CD4-positive, alpha-beta T cell (primary cell): ENCODE measurements around the gene RUNX2. TPM values are rescaled to one million over a fixed set of nuclear protein-coding genes. Genes with fewer than 3 reads are reported as not detected.

Experiments used
- ATAC-seq: fragments of 200-7000 bp; cut with Tn5 transposase; one replicate; pipeline ENCODE4 v1.10.0; 2022; ENCODE audit warnings: mild to moderate bottlenecking; ENCODE audit not compliant: poor library complexity
- CTCF ChIA-PET: fragments of 350-600 bp; sonication (Branson Sonifier 250); formaldehyde crosslinking; loops from one replicate; lab custom pipeline; 2021; ENCODE audit warnings: antibody characterized with exemption, inconsistent platforms; lab: Charles Lee
- POLR2A ChIA-PET: fragments of 350-600 bp; sonication (Branson Sonifier 250); formaldehyde crosslinking; loops from one replicate; lab custom pipeline; 2021; ENCODE audit warnings: antibody characterized with exemption, inconsistent platforms; lab: Charles Lee
- DNase-seq, 14 experiments: peaks; one replicate each; pipeline ENCODE4 v3.0.0-alpha.2; 2013 to 2020; ENCODE audit warnings: mixed read lengths in 2 of 14
- H3K27ac ChIP-seq, 2 donors: one replicate each; pipeline versions ENCODE4 v1.5.1 to v1.7.0; 2013; ENCODE audit warnings: low read length in 2 of 2, low read depth in 1 of 2, mild to moderate bottlenecking in 1 of 2
- H3K27me3 ChIP-seq, 2 experiments: 1 replicate in 1 of 2; 2 replicates in 1 of 2; pipeline versions ENCODE4 v1.6.1 to v1.7.0; 2013; ENCODE audit warnings: low read length in 2 of 2, control low read depth in 1 of 2, mild to moderate bottlenecking in 1 of 2, moderate library complexity in 1 of 2; ENCODE audit not compliant: insufficient read depth in 2 of 2, control insufficient read depth in 1 of 2
- H3K36me3 ChIP-seq: one replicate; pipeline ENCODE4 v1.6.1; 2013; ENCODE audit warnings: low read length, control low read depth; ENCODE audit not compliant: insufficient read depth
- H3K4me1 ChIP-seq: one replicate; pipeline ENCODE4 v1.6.1; 2013; ENCODE audit warnings: low read length, control low read depth; ENCODE audit not compliant: insufficient read depth
- H3K4me3 ChIP-seq: one replicate; pipeline ENCODE4 v1.5.1; 2013; ENCODE audit warnings: mild to moderate bottlenecking, low read length, moderate library complexity
- H3K9me3 ChIP-seq, 2 experiments: 1 replicate in 1 of 2; 2 replicates in 1 of 2; pipeline versions ENCODE4 v1.6.1 to v1.7.0; 2013; ENCODE audit warnings: low read length in 2 of 2, mild to moderate bottlenecking in 2 of 2, control low read depth in 1 of 2, moderate library complexity in 1 of 2; ENCODE audit not compliant: control insufficient read depth in 1 of 2, insufficient read depth in 1 of 2
- H3K27ac Mint-ChIP-seq: one replicate; pipeline ENCODE4 v1.8.0; 2020; ENCODE audit warnings: mixed read lengths
- H3K27me3 Mint-ChIP-seq: one replicate; pipeline ENCODE4 v1.8.0; 2021; ENCODE audit warnings: mixed read lengths
- H3K36me3 Mint-ChIP-seq: one replicate; pipeline ENCODE4 v1.8.0; 2021; ENCODE audit warnings: low read depth, mixed read lengths
- H3K4me1 Mint-ChIP-seq: one replicate; pipeline ENCODE4 v1.8.0; 2021; ENCODE audit warnings: low read depth, mixed read lengths
- H3K4me3 Mint-ChIP-seq: one replicate; pipeline ENCODE4 v1.8.0; 2020; ENCODE audit warnings: mild to moderate bottlenecking, mixed read lengths
- H3K9me3 Mint-ChIP-seq: one replicate; pipeline ENCODE4 v1.8.0; 2020; ENCODE audit warnings: mixed read lengths
- intact Hi-C, 2 experiments: fragments of 100-400 bp; cut with DNase I in 1 of 2; cut with micrococcal nuclease in 1 of 2; formaldehyde crosslinking; loops; one replicate each; pipeline versions ENCODE4 v1.15.1 to v1.9.0; 2023 to 2025; cut with DNase I, micrococcal nuclease
- total RNA-seq, 174 experiments: library from RNA in 2 of 174; stranded (reverse) in 2 of 174; gene quantifications; one replicate each; pipeline ENCODE4 v1.2.3 and lab custom pipeline; 2021 to 2026
- TF ChIP-seq, protein P1 (sequence below): fragments of 200-600 bp; IDR thresholded peaks from one replicate; pipeline ENCODE4 v1.8.0; 2022; ENCODE audit warnings: antibody characterized with exemption, mild to moderate bottlenecking

RUNX2 gene
- total RNA-seq, 2 experiments from 2014 or later, result 17.5 to 18.0 TPM

DNA sequence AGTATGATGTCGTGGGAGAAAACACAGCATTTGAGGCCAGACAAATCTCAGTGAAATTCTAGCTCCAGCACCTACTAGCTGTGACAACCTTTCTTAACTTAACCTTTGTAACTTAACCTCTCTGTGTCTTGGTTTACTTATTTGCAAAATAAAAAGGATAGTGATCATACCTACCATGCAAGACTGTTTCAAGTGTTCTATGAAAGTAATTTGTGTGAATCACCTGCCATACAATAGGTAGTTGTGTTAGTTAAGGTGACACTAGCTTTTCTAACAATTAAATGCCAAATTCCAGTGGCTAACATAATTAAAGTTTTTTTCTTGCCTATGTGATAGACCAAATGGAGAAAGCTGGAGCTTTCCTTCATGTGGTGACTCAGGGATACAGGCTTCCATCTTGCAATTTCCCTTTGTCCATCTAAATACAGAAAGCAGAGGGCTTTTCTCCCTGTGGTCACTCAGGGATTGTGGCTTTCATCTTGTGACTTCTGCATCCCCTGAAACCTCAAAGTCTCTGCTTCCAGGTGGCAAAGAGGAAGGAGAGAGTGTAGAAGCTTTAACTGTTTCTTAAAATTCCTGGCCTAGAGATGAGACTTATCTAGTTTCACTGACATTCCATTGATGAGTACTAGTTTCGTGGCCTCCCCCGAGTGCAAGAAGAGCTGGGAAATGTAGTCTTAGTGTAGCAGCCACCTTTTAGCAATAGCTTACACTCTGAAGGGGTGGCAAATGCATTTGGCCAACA, 376.1 kb downstream of the RUNX2 start:
- Histone ChIP-seq H3K27ac (no peak overlapping the region), H3K36me3 (no peaks in the 10 kb centered on the region), H3K4me1 (peaks cover 10% of the 10 kb centered on the region), H3K4me3 (no peak overlapping the region), H3K27me3 (no peaks in the 10 kb centered on the region), H3K9me3 (no peaks in the 10 kb centered on the region)
- no peaks in the 10 kb centered on the region for H3K27me3 Mint-ChIP-seq
- DNase-seq (no peak), ATAC-seq (no peak)
- TF ChIP-seq, protein P1, sequence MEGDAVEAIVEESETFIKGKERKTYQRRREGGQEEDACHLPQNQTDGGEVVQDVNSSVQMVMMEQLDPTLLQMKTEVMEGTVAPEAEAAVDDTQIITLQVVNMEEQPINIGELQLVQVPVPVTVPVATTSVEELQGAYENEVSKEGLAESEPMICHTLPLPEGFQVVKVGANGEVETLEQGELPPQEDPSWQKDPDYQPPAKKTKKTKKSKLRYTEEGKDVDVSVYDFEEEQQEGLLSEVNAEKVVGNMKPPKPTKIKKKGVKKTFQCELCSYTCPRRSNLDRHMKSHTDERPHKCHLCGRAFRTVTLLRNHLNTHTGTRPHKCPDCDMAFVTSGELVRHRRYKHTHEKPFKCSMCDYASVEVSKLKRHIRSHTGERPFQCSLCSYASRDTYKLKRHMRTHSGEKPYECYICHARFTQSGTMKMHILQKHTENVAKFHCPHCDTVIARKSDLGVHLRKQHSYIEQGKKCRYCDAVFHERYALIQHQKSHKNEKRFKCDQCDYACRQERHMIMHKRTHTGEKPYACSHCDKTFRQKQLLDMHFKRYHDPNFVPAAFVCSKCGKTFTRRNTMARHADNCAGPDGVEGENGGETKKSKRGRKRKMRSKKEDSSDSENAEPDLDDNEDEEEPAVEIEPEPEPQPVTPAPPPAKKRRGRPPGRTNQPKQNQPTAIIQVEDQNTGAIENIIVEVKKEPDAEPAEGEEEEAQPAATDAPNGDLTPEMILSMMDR, result no peak
- ChIA-PET POLR2A (no interaction called here), CTCF (interaction anchor here (1.4 to 3.4 kb wide), 2 partner anchors 10 to 1049 kb away, joined by 4 to 17 read pairs; no protein-coding TSS in a partner anchor)
- no peaks in the 10 kb centered on the region for H3K4me1 Mint-ChIP-seq
- intact Hi-C loops, result no loop called here
- H3K36me3 Mint-ChIP-seq, result no peaks in the 10 kb centered on the region
- no peak overlapping the region for H3K27ac Mint-ChIP-seq
- H3K9me3 Mint-ChIP-seq, result no peaks in the 10 kb centered on the region
- H3K4me3 Mint-ChIP-seq, result no peak overlapping the region

DNA sequence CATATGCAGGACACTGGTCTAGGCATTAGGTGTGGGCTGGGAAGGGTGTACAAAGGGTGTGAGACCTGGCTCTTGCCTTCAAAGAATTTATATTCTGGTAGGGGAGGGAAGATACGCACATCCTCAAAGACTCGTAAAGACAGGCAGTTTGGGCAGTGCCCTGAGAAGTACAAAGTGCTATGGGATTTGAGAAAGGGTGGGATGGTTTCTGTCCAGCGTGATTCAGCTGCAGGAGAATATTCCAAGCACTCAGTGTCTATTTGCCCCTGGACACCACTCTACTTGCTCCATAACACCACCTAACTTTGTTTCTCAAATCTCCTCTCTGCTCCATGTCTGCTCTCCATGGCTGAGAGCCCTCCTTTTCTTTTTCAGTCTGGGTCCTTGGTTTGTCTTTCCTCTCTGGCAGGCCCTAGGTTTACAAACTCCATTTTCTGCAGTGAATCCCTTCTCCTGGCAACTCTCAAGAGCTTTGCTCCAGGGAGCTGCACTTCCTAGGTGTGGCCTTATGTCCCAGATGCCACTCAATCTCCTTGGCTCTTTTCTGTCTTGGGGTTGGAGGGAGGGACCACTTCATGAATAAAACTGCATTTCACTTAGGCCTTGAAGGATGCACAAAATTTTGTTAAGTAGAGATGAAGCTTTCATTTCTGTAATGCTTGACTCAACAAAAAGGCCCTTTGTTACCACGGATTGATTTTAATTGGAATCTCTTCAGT, 377.2 kb downstream of the RUNX2 start:
- no peak overlapping the region for H3K27ac Mint-ChIP-seq
- no peaks in the 10 kb centered on the region for H3K36me3 ChIP-seq
- H3K36me3 Mint-ChIP-seq, result no peaks in the 10 kb centered on the region
- ATAC-seq (no peak), DNase-seq (no peak)
- intact Hi-C loops, result no loop called here
- no peaks in the 10 kb centered on the region for H3K27me3 ChIP-seq
- H3K9me3 ChIP-seq, result no peaks in the 10 kb centered on the region
- TF ChIP-seq, protein P1, result no peak
- H3K4me1 Mint-ChIP-seq, result peaks cover under 1% of the 10 kb centered on the region
- H3K4me3 ChIP-seq, result no peak overlapping the region
- no peaks in the 10 kb centered on the region for H3K27me3 Mint-ChIP-seq
- peaks cover 11% of the 10 kb centered on the region for H3K4me1 ChIP-seq
- ChIA-PET POLR2A (no interaction called here), CTCF (interaction anchor here (0.5 to 3.4 kb wide), 4 partner anchors 9 to 1050 kb away, joined by 3 to 17 read pairs (median 4); no protein-coding TSS in a partner anchor)
- no peak overlapping the region for H3K27ac ChIP-seq
- H3K4me3 Mint-ChIP-seq, result no peak overlapping the region
- no peaks in the 10 kb centered on the region for H3K9me3 Mint-ChIP-seq

DNA sequence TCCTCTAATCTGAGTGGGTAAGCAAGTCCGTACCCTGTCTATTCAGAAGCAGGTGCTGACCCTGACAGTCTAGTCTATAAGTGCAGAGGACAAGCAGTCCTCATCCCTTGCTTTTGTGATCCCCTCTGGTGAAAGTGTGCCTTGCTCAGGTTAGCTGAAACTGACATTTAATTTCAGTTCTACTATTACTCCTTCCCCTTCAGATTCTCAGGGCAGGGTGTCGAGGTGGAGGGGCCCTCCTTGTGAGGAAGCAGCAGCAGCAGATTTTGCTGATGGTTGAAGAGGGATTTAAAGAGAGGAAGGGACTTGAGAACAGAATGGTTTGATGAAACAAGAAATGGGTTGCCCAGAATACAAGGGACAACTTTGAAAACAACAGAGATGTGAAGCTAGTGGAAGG, 378.2 kb downstream of the RUNX2 start:
- Mint-ChIP-seq H3K9me3 (no peaks in the 10 kb centered on the region), H3K27me3 (no peaks in the 10 kb centered on the region), H3K4me1 (peaks cover 7% of the 10 kb centered on the region), H3K4me3 (no peak overlapping the region), H3K27ac (no peak overlapping the region), H3K36me3 (no peaks in the 10 kb centered on the region)
- Histone ChIP-seq H3K36me3 (no peaks in the 10 kb centered on the region), H3K4me1 (peaks cover 17% of the 10 kb centered on the region), H3K4me3 (no peak overlapping the region), H3K9me3 (no peaks in the 10 kb centered on the region), H3K27me3 (no peaks in the 10 kb centered on the region), H3K27ac (no peak overlapping the region)
- ATAC-seq (no peak), DNase-seq (no peak)
- TF ChIP-seq, protein P1, result no peak
- intact Hi-C loops, result no loop called here
- ChIA-PET POLR2A (interaction anchor here (1.0 kb wide), 1 partner anchor 285 kb away, joined by 4 read pairs; no protein-coding TSS in a partner anchor), CTCF (interaction anchor here (1.4 to 1.6 kb wide), 2 partner anchors 8 to 13 kb away, joined by 3 to 4 read pairs; no protein-coding TSS in a partner anchor)
